Peyer's patch (tissue), 4 donors: ENCODE measurements around the gene RASAL3. TPM values are rescaled to one million over a fixed set of nuclear protein-coding genes. Genes with fewer than 3 reads are reported as not detected.
A peak's percentile ranks its signal among the peaks of the same experiment; 100 is the strongest.

Experiments used
- DNase-seq, 3 donors: peaks; one replicate each; pipeline ENCODE4 v3.0.0-alpha.2; 2017 to 2019
- H3K27ac ChIP-seq, 4 donors: fragments of 200-600 bp; sonication (generic); one replicate each; pipeline ENCODE4 v1.5.1; 2016 to 2019
- H3K27me3 ChIP-seq, 2 donors: fragments of 200-600 bp; sonication (generic); one replicate each; pipeline ENCODE4 v1.5.1; 2019
- H3K36me3 ChIP-seq, 3 donors: fragments of 200-600 bp; sonication (generic); one replicate each; pipeline ENCODE4 v1.5.1; 2016 to 2019
- H3K4me1 ChIP-seq, 4 donors: fragments of 200-600 bp; sonication (generic); one replicate each; pipeline ENCODE4 v1.5.1; 2016 to 2019
- H3K4me3 ChIP-seq, 4 donors: fragments of 200-600 bp; sonication (generic); 1 replicate in 3 of 4; 2 replicates in 1 of 4; pipeline ENCODE4 v1.5.1; 2016 to 2019; ENCODE audit warnings: mild to moderate bottlenecking in 1 of 4
- H3K9me3 ChIP-seq, 4 donors: fragments of 200-600 bp; sonication (generic); one replicate each; pipeline ENCODE4 v1.5.1; 2016 to 2019; ENCODE audit warnings: mild to moderate bottlenecking in 1 of 4
- POLR2A ChIP-seq, 2 donors: fragments of 450-650 bp; IDR thresholded peaks; one replicate each; pipeline ENCODE4 v1.5.1; 2017; ENCODE audit warnings: antibody characterized with exemption in 2 of 2, mild to moderate bottlenecking in 2 of 2, moderate library complexity in 2 of 2
- total RNA-seq, 4 donors: library from RNA; depleted of rRNA; stranded (reverse); fragments of >200 nt; gene quantifications; one replicate each; pipeline ENCODE4 v1.1.0, GENCODE V29; 2016
- TF ChIP-seq, protein P1 (sequence below), 6 experiments: fragments of 450-650 bp in 4 of 6; fragments of 200-600 bp in 2 of 6; sonication (generic) in 1 of 6; IDR thresholded peaks; one replicate each; pipeline ENCODE4 v1.5.1; 2017 to 2019; ENCODE audit warnings: antibody characterized with exemption in 6 of 6, mild to moderate bottlenecking in 3 of 6, moderate library complexity in 1 of 6

Gene RASAL3
- total RNA-seq, 4 donors from 2014 or later = 6.6 to 66.0 (median 6.9) TPM

DNA sequence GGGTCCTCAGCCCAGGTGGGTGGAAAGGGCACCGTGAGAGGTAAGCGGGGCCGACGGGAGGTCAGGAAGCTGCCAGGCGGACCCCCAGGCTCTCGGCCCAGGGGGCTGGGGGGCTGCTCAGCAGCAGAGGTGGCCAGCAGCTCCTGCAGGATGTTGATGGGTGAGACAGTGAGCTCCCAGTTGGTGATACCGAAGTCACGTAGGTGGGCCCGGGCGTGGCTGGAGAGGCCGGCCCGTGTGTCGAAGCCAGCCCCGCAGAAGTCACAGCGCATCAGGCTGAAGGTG is 27.6 kb downstream of the RASAL3 start:
- no peaks in the 10 kb centered on the region for H3K27me3 ChIP-seq
- DNase-seq = no peak
- no peak overlapping the region for H3K4me3 ChIP-seq
- H3K27ac ChIP-seq = no peak overlapping the region
- no peak for TF ChIP-seq POLR2A (IDR thresholded peaks at IDR 0.05)
- TF ChIP-seq, protein P1, sequence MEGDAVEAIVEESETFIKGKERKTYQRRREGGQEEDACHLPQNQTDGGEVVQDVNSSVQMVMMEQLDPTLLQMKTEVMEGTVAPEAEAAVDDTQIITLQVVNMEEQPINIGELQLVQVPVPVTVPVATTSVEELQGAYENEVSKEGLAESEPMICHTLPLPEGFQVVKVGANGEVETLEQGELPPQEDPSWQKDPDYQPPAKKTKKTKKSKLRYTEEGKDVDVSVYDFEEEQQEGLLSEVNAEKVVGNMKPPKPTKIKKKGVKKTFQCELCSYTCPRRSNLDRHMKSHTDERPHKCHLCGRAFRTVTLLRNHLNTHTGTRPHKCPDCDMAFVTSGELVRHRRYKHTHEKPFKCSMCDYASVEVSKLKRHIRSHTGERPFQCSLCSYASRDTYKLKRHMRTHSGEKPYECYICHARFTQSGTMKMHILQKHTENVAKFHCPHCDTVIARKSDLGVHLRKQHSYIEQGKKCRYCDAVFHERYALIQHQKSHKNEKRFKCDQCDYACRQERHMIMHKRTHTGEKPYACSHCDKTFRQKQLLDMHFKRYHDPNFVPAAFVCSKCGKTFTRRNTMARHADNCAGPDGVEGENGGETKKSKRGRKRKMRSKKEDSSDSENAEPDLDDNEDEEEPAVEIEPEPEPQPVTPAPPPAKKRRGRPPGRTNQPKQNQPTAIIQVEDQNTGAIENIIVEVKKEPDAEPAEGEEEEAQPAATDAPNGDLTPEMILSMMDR (IDR thresholded peaks at IDR 0.05) = no peak
- H3K4me1 ChIP-seq = peaks cover 0 to 7% (median 2%) of the 10 kb centered on the region in 4 donors
- no peaks in the 10 kb centered on the region for H3K9me3 ChIP-seq
- no peaks in the 10 kb centered on the region for H3K36me3 ChIP-seq

DNA sequence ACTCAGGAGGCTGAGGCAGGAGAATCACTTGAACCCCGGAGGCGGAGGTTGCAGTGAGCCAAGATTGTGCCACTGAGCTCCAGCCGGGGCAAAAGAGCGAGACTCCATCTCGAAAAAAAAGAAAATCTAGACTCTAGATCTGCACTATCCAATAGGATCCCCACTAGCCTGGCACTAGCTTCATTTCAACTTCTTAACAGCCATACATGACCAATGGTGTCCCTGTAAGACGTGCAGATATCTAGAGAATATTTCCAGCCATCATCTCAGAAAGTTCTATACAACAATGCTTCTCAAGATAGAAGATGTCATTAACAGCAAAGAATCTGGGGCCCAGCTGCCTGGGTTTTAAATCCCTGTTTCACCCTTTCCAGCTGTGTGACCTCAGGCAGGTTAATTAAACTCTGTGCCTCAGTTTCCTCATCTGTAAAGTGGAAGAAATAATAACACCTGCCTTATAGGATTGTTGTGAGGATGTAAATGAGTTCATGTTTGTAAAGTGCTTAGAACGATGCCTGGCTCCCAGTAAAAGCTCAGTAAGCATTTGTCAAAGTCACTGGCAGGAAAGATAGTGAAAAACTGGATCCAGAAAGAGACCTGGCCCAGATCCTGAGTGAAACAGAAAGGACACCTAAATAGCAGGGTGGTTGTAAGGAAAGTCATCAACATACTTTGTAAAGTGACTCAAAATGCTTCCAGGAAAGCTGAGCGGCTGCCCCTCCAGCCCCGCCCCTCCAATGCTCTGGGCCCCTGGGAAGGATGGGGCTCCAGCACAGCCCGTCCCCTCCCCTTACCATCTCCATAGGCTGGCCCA is 28.1 kb downstream of the RASAL3 start:
- no peaks in the 10 kb centered on the region for H3K9me3 ChIP-seq
- no peak overlapping the region for H3K27ac ChIP-seq
- H3K36me3 ChIP-seq = no peaks in the 10 kb centered on the region
- no peak overlapping the region for H3K4me3 ChIP-seq
- H3K4me1 ChIP-seq = peaks cover 0 to 12% (median 7%) of the 10 kb centered on the region in 4 donors
- H3K27me3 ChIP-seq = no peaks in the 10 kb centered on the region
- no peak for TF ChIP-seq POLR2A (IDR thresholded peaks at IDR 0.05)
- TF ChIP-seq, protein P1 (IDR thresholded peaks at IDR 0.05) = no peak
- no peak for DNase-seq

DNA sequence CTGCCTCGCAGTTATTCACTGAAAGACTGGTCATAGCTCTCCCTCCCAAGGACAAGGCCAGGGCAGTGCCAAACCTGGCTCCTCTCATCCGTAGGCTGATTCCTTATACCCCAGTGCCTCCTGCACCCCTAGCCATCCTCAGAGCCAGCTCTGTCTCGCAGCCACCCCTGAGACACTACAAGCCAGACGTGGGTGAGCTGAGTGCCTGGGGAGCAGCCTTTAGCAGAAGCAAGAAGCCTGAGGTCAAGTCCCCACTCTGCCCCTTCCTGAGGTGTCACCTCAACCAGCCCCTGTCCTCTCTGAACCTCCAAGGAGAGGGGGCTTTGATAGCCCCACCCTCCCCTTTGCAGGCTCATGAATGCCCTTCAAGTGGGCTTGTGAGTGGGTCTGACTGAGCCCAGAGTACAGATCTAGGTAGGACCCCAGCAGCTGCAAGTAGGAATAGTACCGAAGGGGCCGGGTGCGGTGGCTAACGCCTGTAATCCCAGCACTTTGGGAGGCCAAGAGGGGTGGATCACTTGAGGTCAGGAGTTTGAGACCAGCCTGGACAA is 30.8 kb downstream of the RASAL3 start:
- Histone ChIP-seq H3K4me1 (peaks cover 0 to 28% (median 15%) of the 10 kb centered on the region in 4 donors), H3K9me3 (no peaks in the 10 kb centered on the region), H3K27ac (peak overlapping the region in 3 of 4 donors; percentile 81 to 91 (median 84)), H3K4me3 (peak overlapping the region; percentile 71 to 100 (median 88)), H3K36me3 (peaks cover 0 to 11% (median 0%) of the 10 kb centered on the region in 3 donors), H3K27me3 (no peaks in the 10 kb centered on the region)
- DNase-seq = peak in 1 of 3 donors; percentile 19
- TF ChIP-seq, protein P1 (IDR thresholded peaks at IDR 0.05) = no peak
- TF ChIP-seq POLR2A (IDR thresholded peaks at IDR 0.05) = no peak

DNA sequence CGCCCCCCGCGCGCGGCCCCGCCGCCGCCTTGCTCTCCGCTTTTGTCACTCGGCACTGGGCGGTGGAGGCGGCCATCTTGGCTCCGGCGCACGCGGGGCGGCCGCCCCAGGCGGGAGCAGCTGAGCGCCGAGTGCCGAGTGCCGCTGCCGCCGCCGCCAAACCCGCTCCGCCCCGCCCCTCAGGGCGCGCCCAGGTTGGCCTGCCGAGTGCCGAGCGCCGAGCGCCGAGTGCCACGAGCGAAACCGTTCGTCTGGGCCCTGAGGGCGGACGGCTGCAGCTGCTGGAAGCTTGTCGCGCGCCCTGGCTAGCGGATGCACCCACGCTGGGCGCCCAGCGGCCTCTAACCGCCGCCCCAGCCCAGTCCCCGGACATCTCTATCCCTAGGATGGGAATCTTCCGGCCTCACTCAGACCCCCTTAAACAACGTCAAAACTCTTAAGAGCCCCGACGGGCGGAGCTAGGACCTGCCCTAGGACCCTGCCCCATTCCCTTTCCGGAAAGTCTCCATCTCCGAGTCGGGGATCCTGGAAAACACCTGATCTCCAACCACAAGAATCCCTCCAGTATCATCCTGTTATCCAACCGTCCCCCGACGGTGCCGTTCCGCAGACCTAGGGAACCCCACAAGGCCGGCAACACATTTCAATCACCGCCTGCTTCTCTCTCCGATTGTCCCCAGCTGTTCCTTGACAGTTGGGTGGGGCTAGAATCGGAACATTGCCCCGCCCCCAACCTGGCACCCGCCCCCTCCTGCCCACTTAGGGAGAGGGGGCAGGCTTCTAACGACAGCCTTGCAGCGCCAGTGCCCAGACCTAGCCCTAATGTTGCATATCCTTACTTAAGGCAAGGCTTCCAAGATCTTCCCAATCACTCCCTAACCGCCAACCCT is 31.5 kb downstream of the RASAL3 start:
- peak; percentile 83 to 95 (median 95) for DNase-seq
- Histone ChIP-seq H3K4me3 (peak overlapping the region; percentile 71 to 100 (median 88)), H3K4me1 (peaks cover 0 to 28% (median 15%) of the 10 kb centered on the region in 4 donors), H3K36me3 (peaks cover 0 to 17% (median 0%) of the 10 kb centered on the region in 3 donors), H3K9me3 (no peaks in the 10 kb centered on the region), H3K27ac (peak overlapping the region; percentile 73 to 91 (median 82)), H3K27me3 (no peaks in the 10 kb centered on the region)
- TF ChIP-seq, protein P1 (IDR thresholded peaks at IDR 0.05) = no peak
- no peak for TF ChIP-seq POLR2A (IDR thresholded peaks at IDR 0.05)

DNA sequence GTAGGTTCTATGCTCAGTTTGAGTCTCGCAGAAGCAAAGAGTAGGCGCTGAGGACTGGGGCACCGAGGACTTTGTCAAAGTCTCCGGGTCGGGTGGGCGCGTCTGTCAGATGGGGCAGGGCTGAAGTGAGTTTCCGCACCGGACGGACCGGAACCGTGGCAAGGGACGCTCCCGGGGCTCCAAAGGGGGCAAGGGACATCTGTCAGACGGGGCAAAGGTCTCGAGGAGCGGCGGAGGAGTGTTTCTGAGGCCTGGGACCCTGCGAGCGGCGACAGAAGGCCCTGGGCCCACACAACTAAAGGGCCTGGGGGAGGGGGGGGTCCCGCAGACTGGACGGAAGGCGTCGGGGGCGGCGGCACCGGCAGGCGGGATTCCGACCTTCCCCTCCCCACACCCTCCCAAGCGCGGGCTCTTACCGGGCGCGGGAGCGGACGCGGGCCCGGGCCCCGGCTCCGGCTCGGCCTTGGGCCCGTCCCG is 32.3 kb downstream of the RASAL3 start:
- TF ChIP-seq POLR2A (IDR thresholded peaks at IDR 0.05) = no peak
- TF ChIP-seq, protein P1 (IDR thresholded peaks at IDR 0.05) = no peak
- Histone ChIP-seq H3K27ac (peak overlapping the region; percentile 38 to 69 (median 52)), H3K9me3 (no peaks in the 10 kb centered on the region), H3K27me3 (no peaks in the 10 kb centered on the region), H3K4me1 (peaks cover 0 to 28% (median 15%) of the 10 kb centered on the region in 4 donors), H3K36me3 (peaks cover 0 to 25% (median 0%) of the 10 kb centered on the region in 3 donors), H3K4me3 (peak overlapping the region; percentile 87 to 100 (median 90))
- peak in 1 of 3 donors; percentile 56 for DNase-seq
